T-helper 22 cell (primary cell): ENCODE measurements around the gene SUPT5H.
"Not testable (repeated sequence)": the region's sequence is repeated elsewhere in the genome, so short reads cannot be mapped to it uniquely, and the experiment has no call there.

Experiments used
- DNase-seq: peaks from one replicate; pipeline ENCODE4 v3.0.0-alpha.2; 2020; ENCODE audit warnings: low read depth

The SUPT5H gene

DNA sequence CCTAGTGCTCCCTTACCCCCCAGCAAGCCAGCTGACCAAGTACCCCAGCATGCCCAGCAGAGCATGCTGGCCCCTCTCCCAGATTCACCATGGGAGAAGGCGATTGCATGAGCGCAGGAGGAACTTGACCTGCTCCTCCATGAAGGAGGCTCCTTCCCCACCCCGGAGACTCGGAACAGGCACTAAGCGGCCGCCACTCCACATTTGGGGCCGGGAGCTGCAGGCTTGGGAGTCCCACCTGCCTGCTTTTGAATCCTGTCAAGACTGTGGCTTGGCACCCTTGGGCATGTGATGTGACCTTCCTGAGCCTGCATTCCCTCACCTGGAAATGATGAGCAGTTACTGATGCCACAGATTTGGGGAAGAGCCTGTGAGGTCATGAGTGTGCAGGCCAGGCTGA, 22.6 kb downstream of the SUPT5H start:
- DNase-seq: no peak

DNA sequence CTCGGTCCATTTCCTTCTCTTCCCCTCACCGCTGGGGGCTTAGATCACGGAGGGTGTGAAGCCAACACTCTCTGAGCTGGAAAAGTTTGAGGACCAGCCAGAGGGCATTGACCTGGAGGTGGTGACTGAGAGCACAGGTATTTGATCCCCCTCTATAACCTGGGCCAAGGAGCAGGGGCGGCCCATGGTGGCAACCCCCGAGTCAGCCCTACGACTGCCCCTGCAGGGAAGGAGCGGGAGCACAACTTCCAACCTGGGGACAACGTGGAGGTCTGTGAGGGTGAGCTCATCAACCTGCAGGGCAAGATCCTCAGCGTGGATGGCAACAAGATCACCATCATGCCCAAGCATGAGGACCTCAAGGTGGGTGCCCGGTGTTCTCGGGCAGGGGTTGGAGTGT, 23.7 kb downstream of the SUPT5H start:
- DNase-seq: no peak

DNA sequence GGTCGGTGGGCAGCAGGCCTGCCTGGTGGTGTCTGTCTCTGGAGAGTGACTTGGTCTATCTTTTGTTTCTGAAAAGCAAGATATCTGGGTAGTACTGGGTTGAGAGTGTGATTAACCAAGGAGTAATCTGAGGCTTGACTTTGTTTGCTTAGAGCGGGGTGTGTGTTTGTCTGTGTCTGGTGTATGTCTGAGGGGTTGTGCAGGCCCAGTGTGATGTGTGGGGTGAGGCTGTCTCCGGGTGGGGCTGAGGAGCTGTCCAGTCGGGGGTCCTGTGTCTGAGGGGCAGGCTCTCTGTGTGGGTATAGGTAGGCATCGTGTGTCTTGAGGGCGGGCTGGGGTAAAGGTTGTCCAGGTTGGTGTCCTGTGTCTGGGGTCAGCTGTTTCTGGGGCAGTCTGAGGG, 24.2 kb downstream of the SUPT5H start:
- no peak for DNase-seq

DNA sequence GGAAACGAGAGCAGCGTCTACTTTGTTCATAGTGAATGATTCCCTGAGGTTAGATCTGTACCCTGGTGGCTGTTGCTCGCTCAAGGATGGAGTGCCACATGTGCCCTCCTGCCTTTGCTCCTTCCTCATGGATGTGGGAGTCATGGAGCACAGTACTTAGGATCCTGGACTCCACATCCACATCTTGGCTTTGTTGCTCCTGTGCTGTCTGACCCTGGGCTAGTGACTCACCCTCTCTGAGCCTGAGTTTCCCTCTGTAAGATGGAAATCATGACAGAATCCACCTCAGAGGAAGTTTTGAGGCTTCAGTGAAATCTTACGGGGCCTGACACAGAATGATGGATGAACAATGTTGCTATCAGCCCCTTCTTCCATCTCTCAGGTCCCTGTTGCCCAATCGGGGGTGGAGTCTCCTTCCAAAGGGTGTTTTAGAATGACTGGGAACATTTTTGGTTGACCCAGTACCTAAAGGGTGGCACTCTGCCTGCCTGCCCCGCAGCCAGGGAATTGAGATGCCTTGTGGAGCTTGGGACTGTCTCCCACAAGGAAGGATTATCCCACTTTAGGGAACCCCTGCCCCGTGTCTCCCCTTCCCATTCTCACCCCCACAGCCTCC, 25.4 kb downstream of the SUPT5H start:
- DNase-seq: no peak

DNA sequence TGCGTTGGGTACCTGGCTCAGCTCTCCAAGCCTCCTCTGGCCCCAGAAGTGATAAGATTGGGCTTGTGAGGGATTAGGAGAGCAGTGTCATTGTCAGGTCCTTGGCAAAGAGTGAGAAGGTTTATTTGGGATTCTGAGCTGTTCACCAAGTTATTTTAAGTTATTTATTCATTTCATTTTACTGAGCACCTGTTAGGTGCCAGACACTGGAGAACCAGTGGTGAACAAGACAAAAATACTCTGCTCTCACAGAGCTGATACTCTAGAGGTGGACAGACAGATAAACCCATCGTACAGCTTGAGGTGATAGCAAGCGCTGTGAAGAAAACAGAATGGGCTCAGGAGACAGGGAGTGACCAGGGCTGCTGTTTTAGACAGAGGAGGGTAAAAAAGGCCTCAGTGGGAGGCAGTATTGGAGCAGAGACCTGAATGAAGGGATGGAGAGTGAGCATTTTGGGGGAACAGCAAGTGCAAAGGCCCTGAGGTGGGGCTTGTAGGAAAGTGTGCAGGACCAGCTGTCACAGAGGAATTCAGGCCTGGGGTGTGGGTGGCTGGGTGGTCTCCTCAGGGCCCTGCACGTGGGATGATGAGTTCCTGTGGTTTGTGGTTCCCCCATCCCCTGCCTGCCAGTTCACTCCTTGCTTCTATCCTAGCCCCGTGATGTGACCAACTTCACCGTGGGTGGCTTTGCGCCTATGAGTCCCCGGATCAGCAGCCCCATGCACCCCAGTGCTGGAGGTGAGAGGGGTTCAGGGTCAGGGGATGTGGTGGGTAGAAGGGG, 26.6 kb downstream of the SUPT5H start:
- DNase-seq: no peak

DNA sequence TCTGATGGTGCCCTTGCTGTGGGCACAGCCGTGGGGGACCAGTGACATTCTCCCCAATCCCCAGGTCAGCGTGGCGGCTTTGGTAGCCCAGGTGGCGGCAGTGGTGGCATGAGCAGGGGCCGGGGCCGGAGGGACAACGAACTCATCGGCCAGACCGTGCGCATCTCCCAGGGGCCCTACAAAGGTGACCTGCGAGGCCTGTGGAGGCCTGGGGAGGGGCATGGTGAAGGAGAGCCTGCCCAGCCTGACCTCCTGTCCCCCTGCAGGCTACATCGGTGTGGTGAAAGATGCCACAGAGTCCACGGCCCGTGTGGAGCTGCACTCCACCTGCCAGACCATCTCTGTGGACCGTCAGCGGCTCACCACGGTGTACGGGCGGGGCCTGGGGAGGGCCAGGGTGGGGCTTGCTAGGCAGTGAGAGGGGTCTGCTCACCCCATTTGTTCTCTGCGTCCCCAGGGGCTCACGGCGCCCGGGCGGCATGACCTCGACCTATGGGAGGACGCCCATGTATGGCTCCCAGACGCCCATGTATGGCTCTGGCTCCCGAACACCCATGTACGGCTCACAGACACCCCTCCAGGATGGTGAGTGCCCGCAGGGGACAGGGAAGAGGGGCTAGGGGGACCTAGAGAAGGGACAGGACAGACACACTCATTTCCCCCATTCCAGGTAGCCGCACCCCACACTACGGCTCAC, 27.5 kb downstream of the SUPT5H start:
- no peak for DNase-seq

DNA sequence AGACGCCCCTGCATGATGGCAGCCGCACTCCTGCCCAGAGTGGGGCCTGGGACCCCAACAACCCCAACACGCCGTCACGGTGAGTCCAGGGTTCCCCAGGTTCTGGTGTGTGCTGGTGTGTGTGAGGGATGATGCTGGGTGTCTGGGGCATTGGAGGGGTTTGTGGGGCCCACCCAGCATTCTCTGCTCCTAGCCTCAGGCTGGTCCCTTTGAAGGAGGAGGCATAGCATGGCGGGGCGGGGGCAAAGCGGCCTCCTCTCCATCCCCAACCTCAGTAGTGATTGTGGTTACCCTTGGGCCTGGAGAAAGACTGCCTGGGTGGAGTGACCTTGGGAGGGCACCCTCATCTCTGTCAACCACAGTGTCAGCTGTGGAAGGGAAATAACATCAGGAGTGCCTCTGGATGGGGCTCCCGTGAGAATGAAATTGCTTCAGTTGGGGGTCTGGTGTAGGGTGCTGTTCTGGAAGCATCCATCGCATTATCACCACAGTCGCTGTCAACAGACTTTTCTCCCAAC, 28.1 kb downstream of the SUPT5H start:
- DNase-seq: no peak

DNA sequence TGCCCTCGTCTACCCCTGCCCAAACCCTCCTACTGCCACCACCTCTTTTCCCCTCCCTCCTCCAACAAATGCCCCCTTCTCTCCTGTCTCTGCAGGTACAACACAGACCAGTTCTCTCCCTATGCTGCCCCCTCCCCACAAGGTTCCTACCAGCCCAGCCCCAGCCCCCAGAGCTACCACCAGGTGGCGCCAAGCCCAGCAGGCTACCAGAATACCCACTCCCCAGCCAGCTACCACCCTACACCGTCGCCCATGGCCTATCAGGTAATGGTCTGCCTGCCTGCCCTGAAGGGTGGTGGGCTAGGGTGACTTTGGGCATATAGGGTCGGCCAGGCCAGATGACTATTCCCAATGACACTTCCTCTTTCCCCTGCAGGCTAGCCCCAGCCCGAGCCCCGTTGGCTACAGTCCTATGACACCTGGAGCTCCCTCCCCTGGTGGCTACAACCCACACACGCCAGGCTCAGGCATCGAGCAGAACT, 28.8 kb downstream of the SUPT5H start:
- peak; percentile 31 for DNase-seq

DNA sequence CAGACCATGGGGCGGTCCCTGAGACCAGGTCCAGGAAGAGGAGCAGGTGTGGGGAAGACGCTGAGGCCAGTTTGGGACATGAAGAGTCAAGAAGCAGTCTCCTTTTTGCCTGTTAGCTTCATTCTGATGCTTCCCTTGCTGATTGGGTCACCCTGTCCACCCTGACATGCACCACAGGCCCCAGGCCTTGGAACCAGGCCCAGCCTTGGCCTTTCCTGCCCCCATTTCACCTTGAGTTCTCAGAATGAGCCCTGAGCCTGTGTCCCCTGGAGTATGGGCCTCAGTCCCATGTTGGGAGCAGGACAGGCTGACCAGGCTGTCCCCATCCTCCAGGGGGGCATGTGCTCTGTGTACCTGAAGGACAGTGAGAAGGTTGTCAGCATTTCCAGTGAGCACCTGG, 30.4 kb downstream of the SUPT5H start:
- no peak for DNase-seq

DNA sequence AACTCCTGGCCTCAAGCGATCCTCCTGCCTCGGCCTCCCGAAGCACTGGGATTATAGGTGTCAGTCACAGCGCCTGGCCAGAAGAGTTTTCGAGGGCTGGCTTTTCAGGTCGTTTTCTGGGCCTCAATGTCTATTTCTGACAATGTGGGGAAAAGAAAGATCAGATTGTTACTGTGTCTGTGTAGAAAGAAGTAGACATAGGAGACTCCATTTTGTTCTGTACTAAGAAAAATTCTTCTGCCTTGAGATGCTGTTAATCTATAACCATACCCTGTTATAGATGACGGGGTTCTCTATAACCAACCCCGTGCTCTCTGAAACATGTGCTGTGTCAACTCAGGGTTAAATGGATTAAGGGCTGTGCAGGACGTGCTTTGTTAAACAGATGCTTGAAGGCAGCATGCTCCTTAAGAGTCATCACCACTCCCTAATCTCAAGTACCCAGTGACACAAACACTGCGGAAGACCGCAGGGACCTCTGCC, 34.0 kb downstream of the SUPT5H start:
- DNase-seq: not testable (repeated sequence)

DNA sequence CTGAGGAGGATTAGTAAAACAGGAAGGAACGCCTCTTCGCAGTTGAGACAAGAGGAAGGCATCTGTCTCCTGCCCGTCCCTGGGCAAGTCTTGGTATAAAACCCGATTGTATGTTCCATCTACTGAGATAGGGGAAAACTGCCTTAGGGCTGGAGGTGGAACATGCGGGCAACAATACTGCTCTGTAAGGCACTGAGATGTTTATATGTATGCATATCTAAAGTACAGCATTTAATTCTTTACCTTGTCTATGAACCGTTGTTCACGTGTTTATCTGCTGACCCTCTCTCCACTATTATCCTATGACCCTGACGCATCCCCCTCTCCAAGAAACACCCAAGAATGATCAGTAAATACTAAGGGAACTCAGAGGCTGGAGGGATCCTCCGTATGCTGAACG, 34.5 kb downstream of the SUPT5H start:
- DNase-seq: no peak

DNA sequence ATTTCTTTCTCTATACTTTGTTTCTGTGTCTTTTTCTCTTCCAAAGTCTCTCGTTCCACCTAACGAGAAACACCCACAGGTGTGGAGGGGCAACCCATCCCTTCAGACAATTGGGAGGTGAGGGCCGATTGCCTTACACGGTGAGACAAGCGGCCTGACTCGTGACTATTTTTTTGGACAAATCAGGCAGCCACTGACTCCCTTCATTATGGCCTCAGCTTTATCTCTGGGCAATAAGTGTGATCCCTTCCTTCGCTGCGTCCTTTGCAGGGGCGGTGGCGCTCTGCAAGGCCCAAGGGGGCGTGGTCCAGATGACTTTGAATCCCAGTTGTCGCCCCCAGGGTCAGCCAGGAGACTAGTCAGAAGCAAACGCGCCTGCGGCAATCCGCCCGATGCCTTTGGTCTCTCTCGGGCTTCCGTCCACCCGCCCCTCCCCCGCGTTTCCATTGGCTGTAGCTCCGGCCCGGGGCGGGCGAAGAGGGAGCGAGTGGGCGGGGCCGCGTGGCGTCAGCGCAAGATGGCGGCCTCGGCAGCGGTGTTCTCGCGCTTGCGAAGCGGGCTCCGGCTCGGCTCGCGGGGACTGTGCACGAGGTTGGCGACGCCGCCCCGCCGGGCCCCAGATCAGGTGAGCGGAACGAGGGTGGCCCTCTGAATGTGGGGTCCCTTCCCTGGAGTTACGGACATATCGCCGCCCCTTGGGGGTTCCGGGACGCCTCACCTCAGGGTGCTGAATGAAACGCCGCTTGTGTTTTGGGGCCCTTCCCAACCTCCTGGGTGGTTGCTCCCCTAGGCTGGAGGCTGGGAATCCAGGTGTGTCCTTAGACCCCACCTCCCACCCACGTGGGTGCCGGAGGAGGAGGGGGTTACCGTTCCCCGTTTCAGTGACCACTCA, 35.2 kb downstream of the SUPT5H start, which contains the start of gene TIMM50:
Gene TIMM50, plus strand, starts transcription at position 502 of the 892 bp plus-strand sequence. Its CDS starts 16 bp downstream, at position 518.
- peak; percentile 93 for DNase-seq

DNA sequence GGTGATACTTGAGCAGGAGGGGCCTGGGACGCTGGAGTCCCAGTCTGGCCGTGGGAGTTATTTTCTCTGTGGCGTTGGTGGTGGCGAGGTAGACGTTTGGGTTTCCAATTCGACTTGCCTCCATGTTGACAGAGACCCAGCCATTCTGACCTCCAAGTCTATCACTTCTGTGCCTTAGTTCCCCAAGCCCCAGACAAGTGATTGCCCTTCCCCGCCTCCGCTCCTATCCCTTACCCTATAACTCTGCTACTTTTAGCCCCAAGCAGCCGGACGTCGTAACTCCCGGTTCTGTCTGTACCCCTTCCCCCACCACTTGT, 35.8 kb downstream of the SUPT5H start:
- no peak for DNase-seq

DNA sequence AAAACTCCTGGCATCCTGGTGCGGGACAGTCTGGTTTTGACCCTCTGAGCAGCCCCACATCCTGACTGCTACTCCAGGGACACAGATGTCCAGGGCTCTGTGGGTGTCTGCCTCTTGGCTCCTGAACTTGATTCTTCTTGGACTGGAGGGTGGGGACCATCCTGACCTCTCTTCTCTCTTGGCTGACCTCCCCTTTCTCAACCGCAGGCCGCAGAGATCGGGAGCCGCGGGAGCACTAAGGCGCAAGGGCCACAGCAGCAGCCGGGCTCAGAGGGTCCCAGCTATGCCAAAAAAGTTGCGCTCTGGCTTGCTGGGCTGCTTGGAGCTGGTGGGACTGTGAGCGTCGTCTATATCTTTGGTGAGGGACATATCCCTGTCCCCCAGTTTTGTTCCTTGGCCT, 36.3 kb downstream of the SUPT5H start:
- no peak for DNase-seq

DNA sequence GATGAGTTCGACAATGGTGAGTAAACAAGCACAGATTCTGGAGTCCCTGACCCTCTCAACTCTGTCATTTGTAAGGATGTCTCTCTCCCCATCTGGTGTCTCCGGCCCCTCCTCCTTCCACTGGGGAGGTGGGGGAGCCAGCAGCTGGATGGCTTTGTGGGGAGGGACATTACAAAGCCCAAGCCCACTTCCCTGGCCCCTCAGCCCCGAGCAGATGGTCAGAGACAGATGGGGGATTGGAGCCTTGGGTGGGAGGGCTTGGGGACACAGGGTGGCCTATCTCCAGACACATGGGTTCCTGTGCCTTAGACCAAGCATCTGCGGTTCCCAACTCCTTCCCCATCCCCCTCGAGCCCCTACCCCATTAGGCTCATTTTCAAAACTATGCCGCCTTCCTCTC, 37.8 kb downstream of the SUPT5H start:
- DNase-seq: no peak

DNA sequence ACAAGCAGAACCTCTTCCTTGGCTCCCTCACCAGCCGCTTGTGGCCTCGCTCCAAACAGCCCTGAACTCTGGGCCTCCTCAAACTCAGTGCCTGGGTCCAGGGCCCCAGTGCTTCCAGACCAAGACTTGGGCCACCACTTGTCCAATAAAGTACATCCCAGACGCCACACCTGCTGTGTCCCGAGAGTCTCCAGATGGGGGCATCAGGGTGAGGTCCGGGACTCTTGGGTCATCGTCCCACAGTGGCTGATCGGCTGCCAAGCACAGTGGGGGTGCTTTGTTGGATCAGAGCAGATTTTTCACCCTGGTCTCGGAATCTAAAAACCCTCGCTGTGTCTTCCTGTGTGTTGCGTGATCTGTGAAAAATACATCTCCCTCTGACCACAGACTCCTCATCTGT, 44.4 kb downstream of the SUPT5H start:
- no peak for DNase-seq

DNA sequence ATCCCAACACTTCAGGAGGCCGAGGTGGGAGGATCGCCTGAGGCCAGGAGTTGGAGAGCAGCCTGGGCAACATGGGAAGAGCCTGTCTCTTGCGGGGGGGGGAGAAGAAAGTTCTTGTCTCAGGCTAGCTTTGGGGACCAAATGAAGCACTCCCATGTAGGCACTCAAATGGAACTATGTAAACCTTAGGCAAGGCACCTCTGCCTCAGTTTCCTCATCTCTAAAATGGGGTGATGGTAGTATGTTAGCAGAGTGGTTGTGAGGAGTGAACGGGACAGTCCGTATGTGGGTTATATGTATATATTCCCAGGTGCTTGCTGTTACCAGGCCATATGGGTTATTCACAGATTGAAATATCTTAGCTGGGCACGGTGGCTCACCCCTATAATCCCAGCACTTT, 46.8 kb downstream of the SUPT5H start:
- DNase-seq: no peak

DNA sequence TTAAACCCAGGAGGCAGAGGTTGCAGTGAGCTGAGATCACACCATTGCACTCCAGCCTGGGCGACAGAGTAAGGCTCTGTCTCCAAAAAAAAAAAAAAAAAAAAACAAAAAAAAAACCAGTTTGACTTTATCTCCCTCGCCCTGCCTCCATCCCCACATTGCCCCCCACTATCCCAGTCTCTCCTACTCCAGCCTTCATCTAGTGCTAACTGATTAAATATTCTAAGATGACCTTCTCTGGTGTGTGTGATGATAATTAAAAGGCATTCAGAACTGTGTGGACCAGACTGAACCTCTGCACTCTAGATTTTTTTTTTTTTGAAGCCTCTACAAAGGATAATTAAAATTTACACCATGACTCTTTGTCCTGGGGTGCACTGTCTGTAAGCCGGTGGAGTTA, 47.4 kb downstream of the SUPT5H start:
- no peak for DNase-seq

DNA sequence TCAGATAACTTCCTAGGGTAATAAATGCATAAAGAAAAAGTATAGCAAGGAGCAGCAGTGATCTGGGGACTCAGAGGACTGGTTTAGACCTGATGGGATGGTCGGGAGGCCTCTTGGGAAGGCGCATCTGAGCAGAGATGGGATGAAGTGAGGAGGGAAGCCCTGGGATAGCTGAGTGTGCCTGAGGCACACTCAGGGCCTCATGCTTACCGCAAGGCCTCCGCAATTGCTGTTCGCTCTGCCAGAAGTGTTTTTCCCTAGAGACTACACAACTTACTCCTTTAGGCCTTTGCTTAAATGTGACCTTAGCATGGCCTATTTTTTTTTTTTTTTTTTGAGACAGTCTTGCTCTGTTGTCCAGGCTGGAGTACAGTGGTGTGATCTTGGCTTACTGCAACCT, 49.3 kb downstream of the SUPT5H start:
- DNase-seq: no peak

DNA sequence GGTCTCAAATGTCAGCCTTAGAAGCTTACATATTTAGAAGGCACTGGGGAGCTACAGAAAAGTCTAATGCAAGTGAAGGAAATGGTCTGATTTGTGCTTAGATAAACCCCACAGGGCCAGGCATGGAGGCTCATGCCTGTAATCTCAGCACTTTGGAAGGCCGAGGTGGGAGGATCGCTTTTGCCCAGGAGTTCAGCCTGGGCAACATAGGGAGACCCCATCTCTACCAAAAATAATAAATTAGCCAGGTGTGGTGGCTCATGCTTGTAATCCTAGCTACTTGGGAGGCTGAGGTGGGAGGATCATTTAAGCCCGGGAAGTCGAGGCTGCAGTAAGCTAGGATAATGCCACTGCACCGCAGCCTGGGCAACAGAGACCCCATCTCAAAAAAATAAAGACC, 50.7 kb downstream of the SUPT5H start:
- DNase-seq: no peak

DNA sequence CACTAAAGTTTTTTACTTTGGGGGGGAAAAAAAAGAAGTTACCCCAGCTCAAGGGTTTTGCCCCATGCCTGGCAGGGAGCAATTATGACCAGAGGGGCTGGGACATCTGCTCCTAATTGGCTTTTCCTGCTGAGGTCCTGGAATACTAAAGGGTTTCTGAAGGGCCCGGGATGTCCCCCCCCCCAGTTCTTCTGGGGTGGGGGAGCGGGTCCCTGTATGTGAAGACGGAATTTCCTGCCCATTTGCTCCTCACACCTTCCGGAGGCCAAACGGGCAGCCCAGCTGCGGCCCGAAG, 52.3 kb downstream of the SUPT5H start:
- no peak for DNase-seq
